Measurements from ENCODE around the gene PANK1. TPM values are rescaled to one million over a fixed set of nuclear protein-coding genes. Genes with fewer than 3 reads are reported as not detected.

PANK1 gene
- total and polyA plus RNA-seq, 2 of the 4 experiments (the other 2 are of a cell fraction): 3.0 to 8.8 TPM

GRCh38 chr10:89563861-89564478 lies 81.1 kb downstream of the PANK1 start:
- WGBS, 2 experiments (ENCODE audit: extremely low coverage in 2 of 2, insufficient read length in 1 of 2): no CpG with 5 or more reads among the region's 2 CpGs
- in situ Hi-C loops (cut with MboI; ENCODE audit: low sequenced_read_pairs): loop anchor here (5.0 kb wide), 1 partner anchor 137 kb away; no protein-coding TSS in a partner anchor
- Histone ChIP-seq H3K27me3 (ENCODE audit: control insufficient read depth, insufficient read depth, low read length) (no peaks in the 10 kb centered on the region), H2BK15ac (ENCODE audit: low read depth, low read length) (no peak overlapping the region), H3K36me3 (ENCODE audit: control insufficient read depth, insufficient read depth, low read length) (no peaks in the 10 kb centered on the region), H2AK5ac (ENCODE audit: low read depth, low read length) (0 out of 2 replicates have a peak overlapping the region, but pooled peaks have one; percentile 7), H3K9me3 (ENCODE audit: control insufficient read depth, insufficient read depth, low read length) (no peaks in the 10 kb centered on the region), H4K20me1 (ENCODE audit: insufficient read depth, low read length) (no peaks in the 10 kb centered on the region), H2BK20ac (ENCODE audit: low read depth, low read length) (no peak overlapping the region), H3K4me3 (ENCODE audit: insufficient read depth, low read depth, low read length) (no peak overlapping the region), H3K14ac (replicated peaks; ENCODE audit: low read depth, low read length) (no peak overlapping the region), H4K5ac (ENCODE audit: low read depth, low read length) (no peak overlapping the region), H4K8ac (ENCODE audit: low read depth in 2 of 2, low read length in 2 of 2) (no peak overlapping the region), H3K4me1 (ENCODE audit: control insufficient read depth, insufficient read depth, low read length) (no peaks in the 10 kb centered on the region; the same call in 1 of the 2 replicates), H2AK9ac (replicated peaks; ENCODE audit: low read depth, low read length, poor library complexity) (no peak overlapping the region), H3K4ac (ENCODE audit: low read depth, low read length) (no peak overlapping the region), H3K9ac (ENCODE audit: low read depth, low read length) (no peak overlapping the region), H3K56ac (ENCODE audit: extremely low read depth, insufficient read depth, low read length) (no peak overlapping the region), H4K91ac (ENCODE audit: insufficient read depth, low read depth, low read length) (no peak overlapping the region), H3K79me1 (ENCODE audit: low read depth in 1 of 2, low read length in 2 of 2) (no peaks in the 10 kb centered on the region), H3K4me2 (ENCODE audit: low read depth, low read length) (no peak overlapping the region), H3K18ac (ENCODE audit: low read depth, low read length) (no peak overlapping the region), H2AFZ (replicated peaks; ENCODE audit: low read length, poor library complexity) (no peak overlapping the region), H2BK120ac (ENCODE audit: low read depth, low read length) (no peak overlapping the region), H3K27ac (ENCODE audit: insufficient read depth, low read length) (no peak overlapping the region), H2BK5ac (ENCODE audit: low read depth, low read length, poor library complexity, severe bottlenecking) (no peak overlapping the region), H3K9me1 (ENCODE audit: insufficient read depth, low read length) (no peaks in the 10 kb centered on the region), H3K23ac (ENCODE audit: low read depth, low read length) (no peak overlapping the region)
- POLR2A ChIA-PET (ENCODE audit: unreplicated experiment): no interaction called here
- TF ChIP-seq NFE2L2 (IDR thresholded peaks at IDR 0.05; ENCODE audit: low read depth, low read length) (no peak), SMC3 (IDR thresholded peaks at IDR 0.05; ENCODE audit: low read depth, low read length) (peak; percentile 95), MXI1 (IDR thresholded peaks at IDR 0.05; ENCODE audit: borderline replicate concordance, low read depth, low read length) (no peak), CTCF (conservative IDR thresholded peaks at IDR 0.05; ENCODE audit: low read depth, low read length) (peak; percentile 85), CEBPB (IDR thresholded peaks at IDR 0.05; ENCODE audit: low read depth, low read length) (no peak), BHLHE40 (IDR thresholded peaks at IDR 0.05; ENCODE audit: low read depth, low read length) (no peak), RAD21 (IDR thresholded peaks at IDR 0.05; ENCODE audit: low read length) (peak; percentile 95)
- dilution Hi-C loops (cut with HindIII; ENCODE audit: low sequenced_read_pairs, unreplicated experiment): no loop called here
- ATAC-seq (ENCODE audit: low read depth) (peak; percentile 75), DNase-seq (peak; percentile 60)
- intact Hi-C loops (cut with micrococcal nuclease): loop anchor here (1.0 to 2.0 kb wide), 3 partner anchors 98 to 138 kb away; partner anchors contain the start of gene KIF20B
- CTCF ChIA-PET: interaction anchor here (1.0 kb wide), 1 partner anchor 137 kb away, joined by 3 read pairs; no protein-coding TSS in a partner anchor
- BruUV-seq (replicated peaks): no TSS peak

Measured in IMR-90 (cell line).